ENCODE results near the gene TET1.
"Not testable (repeated sequence)": the region's sequence is repeated elsewhere in the genome, so short reads cannot be mapped to it uniquely, and the experiment has no call there.

TET1 gene

GRCh38 chr10:68560186-68560942, at the start of gene TET1:
Gene TET1, plus strand, starts transcription at chr10:68560337. Its CDS starts 12,002 bp downstream, at chr10:68572339.
- DNase-seq (ENCODE audit: low read depth), result peak; percentile 39
- TF ChIP-seq, protein P1, sequence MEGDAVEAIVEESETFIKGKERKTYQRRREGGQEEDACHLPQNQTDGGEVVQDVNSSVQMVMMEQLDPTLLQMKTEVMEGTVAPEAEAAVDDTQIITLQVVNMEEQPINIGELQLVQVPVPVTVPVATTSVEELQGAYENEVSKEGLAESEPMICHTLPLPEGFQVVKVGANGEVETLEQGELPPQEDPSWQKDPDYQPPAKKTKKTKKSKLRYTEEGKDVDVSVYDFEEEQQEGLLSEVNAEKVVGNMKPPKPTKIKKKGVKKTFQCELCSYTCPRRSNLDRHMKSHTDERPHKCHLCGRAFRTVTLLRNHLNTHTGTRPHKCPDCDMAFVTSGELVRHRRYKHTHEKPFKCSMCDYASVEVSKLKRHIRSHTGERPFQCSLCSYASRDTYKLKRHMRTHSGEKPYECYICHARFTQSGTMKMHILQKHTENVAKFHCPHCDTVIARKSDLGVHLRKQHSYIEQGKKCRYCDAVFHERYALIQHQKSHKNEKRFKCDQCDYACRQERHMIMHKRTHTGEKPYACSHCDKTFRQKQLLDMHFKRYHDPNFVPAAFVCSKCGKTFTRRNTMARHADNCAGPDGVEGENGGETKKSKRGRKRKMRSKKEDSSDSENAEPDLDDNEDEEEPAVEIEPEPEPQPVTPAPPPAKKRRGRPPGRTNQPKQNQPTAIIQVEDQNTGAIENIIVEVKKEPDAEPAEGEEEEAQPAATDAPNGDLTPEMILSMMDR (conservative IDR thresholded peaks at IDR 0.05; ENCODE audit: low read length), result no peak

GRCh38 chr10:68516216-68516615, 43.9 kb upstream of the TET1 start:
- DNase-seq (ENCODE audit: low read depth); H3K4me3 ChIP-seq (ENCODE audit: low read length): not testable (repeated sequence)

More at GRCh38 chr10:68560186-68560942, at the start of gene TET1:
- H3K4me3 ChIP-seq (ENCODE audit: low read length), result peak within 1 kb of the TSS; percentile 74

DNA sequence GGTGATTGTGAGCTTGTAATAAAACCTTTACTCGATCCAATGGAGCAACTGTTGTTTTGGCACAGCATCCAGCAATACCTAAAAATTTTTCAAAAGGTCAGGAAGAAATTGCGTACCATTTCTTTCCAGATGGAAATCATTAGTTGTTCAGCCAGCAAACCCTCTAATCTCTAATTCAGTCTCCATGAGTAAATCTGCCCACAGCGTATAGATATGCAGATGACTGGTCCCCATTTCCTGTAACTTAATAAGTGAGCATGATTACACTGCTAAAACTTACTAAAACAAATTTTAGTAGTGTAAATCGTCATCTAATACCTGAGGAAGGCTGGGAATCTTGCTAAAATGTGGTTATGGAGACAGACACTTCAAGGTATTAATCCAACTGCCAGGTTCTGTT, 43.4 kb upstream of the TET1 start:
- TF ChIP-seq, protein P1 (conservative IDR thresholded peaks at IDR 0.05; ENCODE audit: low read length), result no peak
- H3K4me3 ChIP-seq (ENCODE audit: low read length), result no peak overlapping the region
- DNase-seq (ENCODE audit: low read depth), result peak; percentile 63

GRCh38 chr10:68517188-68517587, 42.9 kb upstream of the TET1 start:
- no peak overlapping the region for H3K4me3 ChIP-seq (ENCODE audit: low read length)
- no peak for DNase-seq (ENCODE audit: low read depth)
- TF ChIP-seq, protein P1 (conservative IDR thresholded peaks at IDR 0.05; ENCODE audit: low read length), result no peak

GRCh38 chr10:68518609-68519008, 41.5 kb upstream of the TET1 start:
- not testable (repeated sequence) for DNase-seq (ENCODE audit: low read depth); H3K4me3 ChIP-seq (ENCODE audit: low read length)

DNA sequence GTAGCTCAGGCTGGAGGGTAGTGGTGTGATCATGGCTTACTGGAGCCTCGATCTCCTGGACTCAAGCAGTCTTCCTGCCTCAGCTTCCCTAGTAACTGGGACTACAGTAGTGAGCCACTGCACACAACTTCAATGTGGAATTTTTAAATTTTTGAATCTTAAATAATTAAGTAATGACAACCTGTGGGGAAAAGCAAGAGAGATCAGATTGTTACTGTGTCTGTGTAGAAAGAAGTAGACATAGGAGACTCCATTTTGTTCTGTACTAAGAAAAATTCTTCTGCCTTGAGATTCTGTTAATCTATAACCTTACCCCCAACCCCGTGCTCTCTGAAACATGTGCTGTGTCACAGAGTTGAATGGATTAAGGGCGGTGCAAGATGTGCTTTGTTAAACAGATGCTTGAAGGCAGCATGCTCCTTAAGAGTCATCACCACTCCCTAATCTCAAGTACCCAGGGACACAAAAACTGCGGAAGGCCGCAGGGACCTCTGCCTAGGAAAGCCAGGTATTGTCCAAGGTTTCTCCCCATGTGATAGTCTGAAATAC, 34.6 kb upstream of the TET1 start:
- not testable (repeated sequence) for H3K4me3 ChIP-seq (ENCODE audit: low read length); DNase-seq (ENCODE audit: low read depth)

DNA sequence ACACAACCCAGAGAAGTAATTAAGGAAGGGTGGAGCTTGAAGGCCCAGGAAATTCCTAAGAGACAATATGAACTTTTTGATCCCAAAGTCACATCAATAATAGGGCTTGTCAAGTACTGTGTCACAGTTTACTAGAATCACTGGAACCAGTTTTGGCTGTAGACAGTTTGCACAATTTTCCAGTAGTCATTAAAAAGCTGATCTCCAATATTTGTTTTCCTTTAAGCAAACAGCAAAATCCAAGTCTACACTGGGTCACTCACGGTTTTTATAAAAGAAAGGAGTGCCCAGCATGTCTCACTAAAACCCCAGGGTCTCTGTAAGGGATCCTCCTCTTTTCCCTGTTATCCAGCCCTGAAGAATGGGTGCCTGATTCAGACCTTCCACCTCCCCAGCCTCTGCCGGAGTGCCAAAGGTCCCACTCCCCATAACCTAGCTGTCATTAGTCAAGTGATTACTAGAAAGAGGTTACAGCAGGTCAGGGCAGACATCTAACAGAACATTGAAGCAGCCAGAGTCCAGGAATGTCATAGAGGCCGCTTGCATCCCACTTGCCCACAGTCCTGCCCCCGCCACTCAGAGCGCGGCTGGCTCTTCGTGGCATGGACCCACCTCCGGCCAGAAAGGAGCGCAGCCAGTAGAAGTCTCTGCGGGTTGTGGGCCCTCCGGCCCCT, 33.4 kb upstream of the TET1 start:
- TF ChIP-seq, protein P1 (conservative IDR thresholded peaks at IDR 0.05; ENCODE audit: low read length), result no peak
- no peak for DNase-seq (ENCODE audit: low read depth)

GRCh38 chr10:68536973-68537372, 23.2 kb upstream of the TET1 start:
- H3K4me3 ChIP-seq (ENCODE audit: low read length), result no peak overlapping the region
- DNase-seq (ENCODE audit: low read depth), result no peak
- TF ChIP-seq, protein P1 (conservative IDR thresholded peaks at IDR 0.05; ENCODE audit: low read length), result no peak

More for the DNA sequence above, 33.4 kb upstream of the TET1 start:
- peak overlapping the region; percentile 89 for H3K4me3 ChIP-seq (ENCODE audit: low read length)

Data from AG10803 (cell line).